NCI-H69 (cell line): ENCODE measurements around the gene GGACT.

Experiments
- DNase-seq: peaks from one replicate; lab custom pipeline; 2025; lab: John Stamatoyannopoulos, UW

The GGACT gene

GRCh38 chr13:100547791-100548201, 40.8 kb downstream of the GGACT start:
- peak; percentile 61 for DNase-seq

- no peak for DNase-seq
Measured at GRCh38 chr13:100546713-100547405, 41.7 kb downstream of the GGACT start.

DNA sequence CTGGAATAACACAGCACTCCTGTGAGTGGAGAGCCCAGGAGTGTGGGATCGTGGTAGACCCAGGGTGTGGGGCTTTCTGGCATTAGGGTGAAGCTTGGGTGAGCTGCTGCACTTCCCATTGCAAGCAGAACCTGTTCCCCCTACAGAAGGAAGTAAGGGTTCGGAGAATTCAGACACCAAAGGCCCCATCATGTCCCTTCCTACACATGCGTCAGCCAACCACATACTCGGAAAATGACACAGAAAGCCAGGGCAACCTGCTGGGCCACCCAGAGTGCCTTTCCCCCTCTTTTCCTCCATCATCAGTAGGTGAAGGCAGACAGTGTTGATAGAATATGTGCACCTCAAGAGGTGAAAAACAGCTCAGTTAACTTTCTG, 42.9 kb downstream of the GGACT start:
- no peak for DNase-seq

GRCh38 chr13:100544866-100545683, 43.5 kb downstream of the GGACT start:
- DNase-seq = no peak

GRCh38 chr13:100543872-100544602, 44.6 kb downstream of the GGACT start:
- DNase-seq = no peak

DNA sequence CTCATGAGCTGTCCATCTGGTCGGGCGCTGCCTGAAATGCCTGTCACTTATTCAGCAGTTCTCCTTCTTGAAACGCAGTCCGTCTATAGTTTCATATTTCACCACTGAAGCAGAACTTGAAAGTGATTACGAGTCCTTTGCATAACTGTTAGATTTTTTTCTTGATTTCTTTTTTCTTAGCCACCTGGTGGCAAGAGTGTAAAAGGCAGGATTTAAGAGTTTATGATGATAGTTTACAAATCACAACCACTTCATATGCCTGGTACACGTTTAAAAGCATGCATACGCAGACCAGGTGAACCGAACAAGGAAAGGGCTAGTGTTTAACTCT, 45.8 kb downstream of the GGACT start:
- peak; percentile 57 for DNase-seq

DNA sequence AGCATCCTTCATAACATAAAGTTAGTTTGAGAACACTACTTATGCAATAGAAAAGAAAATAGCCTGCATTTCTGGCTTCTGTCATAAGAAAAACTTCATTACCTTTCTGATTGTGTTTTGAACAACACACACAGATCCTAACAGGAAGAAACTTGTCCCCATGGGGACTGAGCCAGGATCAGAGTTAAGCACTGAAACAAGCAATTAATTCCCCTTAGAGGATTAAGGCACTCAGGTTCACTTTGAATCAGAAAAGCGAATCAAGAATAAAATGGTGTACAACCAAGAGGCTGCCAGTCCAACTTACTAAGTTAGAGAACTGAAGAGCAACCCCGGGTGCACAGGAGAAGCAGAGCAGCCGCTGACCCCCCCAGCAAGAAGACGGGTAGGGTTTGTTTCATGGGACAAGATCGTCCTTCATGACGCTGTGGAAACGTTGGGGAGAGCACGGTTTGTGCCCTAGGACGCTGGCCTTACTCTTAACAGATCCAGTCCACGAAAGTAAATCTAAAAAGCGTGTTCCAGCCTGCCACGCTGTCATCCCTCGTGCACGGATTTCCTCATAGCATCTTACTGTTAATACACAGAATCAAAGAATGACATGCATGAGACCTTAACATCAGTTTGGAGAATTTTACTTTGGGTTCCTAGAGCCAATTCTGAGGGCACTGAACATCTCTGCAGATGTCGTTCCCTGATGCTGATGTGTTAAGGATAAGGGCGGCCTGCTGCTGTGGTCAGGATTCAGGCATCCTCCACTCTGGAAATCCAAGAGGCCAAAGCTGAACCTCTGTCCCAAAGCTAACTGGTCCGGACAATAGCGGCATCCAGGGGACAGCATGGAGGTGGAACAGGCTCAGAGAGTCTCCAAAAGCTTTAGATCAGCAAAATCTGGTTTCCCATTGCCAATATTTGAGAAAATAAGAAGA, 46.4 kb downstream of the GGACT start:
- DNase-seq = no peak

DNA sequence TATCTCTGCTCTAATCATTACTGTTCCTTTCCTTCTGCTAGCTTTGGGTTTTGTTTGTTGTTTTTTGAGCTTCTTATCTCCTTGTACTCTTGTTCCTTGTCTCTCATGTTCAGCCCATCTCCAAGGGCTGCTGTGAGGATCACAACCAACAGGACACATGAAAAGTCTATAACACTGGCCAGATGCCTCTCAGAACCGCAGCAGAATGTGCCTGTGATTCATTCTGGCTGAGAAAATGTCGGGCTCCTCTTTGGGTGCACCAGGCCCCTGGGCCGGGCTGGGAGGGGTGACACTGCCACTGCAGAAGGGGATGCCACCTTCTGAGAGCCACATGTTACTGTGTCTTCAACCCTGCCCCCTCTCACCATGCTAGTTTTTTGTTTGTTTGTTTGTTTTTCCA, 48.0 kb downstream of the GGACT start:
- no peak for DNase-seq

DNA sequence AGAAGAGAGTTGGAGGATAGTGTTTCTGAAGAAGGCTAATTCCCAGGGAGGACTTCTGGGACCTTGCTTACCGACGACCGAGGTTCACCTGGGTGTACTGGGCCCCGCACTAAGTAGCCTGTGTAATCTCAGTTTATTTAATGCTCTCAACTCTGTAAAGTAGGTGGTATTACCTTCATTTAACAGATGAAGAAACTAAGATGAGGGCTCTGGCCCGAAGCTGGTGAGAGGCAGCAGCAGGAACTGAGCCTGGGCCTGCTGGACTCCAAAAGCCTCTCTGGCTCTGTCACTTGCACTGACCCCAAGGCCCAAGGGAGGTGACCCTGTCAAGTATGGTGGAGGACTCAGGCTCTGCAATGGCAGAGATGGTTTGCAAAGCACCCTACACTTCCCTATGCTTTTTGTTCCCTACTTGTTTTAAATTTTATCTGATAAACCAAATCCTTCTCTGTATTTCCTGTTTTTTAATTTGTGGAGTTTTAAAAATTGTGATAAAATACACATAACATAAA, 50.6 kb downstream of the GGACT start:
- no peak for DNase-seq

DNA sequence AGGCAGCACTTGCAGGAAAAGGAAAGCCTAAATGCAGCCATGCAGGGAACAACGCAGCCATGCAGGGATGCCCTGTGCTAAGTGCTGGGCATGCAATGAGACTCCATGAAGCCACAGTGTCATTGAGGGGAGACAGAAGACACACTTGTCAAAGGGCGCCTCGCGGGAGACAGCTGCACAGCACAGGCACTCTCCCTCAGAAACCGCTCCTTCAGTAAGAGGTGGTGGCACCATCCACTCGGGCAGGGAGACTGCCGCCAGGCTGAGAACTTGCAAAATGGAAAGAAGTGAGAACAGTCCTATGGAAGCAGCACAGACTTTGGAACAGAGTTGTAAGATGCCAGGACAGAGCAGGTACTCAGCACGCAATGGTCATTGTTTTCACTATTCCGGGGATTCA, 51.1 kb downstream of the GGACT start:
- DNase-seq = no peak

DNA sequence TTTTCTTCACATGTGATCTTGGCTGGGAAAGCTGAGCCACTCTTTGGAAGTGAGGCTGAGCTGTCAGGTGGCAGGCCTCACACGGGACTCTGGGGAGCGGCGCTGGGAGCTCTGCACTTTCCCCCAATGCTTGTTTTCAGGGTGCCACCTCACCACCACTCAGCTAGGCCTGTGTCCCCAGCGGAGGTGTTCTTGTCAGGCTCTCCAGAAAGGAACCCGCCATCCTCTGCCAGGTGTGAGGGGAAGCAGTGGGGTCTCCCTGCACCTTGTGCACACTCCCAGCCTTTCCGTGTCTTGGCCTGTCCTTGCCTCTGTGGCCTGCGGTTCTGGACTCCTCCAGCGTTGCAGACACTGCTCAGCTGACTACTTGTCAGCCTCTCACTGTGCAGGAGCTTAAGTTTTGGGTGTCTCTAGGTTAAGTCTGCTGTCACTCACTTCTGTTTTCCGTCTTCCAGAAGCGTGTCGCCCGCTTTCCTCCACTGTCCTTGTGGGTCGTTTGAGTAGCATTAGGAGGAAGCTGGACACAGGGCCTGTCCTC, 51.9 kb downstream of the GGACT start:
- DNase-seq = no peak

GRCh38 chr13:100535426-100536135, 53.0 kb downstream of the GGACT start:
- DNase-seq = no peak

DNA sequence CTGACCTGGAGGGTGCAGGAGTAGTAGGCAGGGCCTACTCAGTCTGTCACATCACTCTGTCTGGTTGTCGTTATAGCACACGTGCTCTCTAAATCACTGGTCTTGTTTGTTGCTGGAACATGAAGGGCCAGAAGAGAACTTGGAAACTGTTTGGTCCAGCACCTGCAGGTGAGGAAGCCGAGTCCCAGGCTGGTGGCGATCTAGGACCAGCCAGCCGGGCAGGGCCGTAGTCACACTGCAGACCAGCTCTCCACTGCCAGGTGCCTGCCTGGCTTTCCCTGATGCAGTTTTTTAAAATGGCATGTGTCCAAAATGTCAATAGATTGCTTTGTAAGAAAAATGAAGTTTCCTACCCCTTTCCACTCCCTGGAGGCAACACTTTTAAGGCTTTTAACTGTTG, 53.7 kb downstream of the GGACT start:
- DNase-seq = no peak

GRCh38 chr13:100534147-100534843, 54.3 kb downstream of the GGACT start:
- no peak for DNase-seq

DNA sequence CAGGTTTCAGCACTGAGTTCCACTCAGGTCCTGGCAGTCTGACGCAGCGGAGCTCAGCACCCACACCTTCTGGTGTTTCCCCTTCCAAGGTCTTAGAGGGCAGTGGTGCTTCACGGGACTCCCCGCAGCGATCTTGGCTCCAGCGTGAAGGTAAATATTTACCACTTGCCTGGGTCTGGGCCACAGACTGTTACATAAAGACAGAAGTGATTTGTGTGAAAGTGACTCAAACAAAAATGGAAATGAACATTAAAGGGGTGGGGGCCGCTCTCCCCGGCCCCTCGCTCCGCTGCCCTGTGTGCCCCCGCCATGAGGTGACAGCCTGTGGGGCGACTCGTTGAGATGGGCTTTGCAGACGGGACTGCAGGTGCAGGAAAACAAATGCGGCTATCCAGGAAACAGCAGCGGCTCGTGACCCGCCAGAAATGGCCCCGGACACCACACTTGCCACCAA, 55.0 kb downstream of the GGACT start:
- DNase-seq = no peak

DNA sequence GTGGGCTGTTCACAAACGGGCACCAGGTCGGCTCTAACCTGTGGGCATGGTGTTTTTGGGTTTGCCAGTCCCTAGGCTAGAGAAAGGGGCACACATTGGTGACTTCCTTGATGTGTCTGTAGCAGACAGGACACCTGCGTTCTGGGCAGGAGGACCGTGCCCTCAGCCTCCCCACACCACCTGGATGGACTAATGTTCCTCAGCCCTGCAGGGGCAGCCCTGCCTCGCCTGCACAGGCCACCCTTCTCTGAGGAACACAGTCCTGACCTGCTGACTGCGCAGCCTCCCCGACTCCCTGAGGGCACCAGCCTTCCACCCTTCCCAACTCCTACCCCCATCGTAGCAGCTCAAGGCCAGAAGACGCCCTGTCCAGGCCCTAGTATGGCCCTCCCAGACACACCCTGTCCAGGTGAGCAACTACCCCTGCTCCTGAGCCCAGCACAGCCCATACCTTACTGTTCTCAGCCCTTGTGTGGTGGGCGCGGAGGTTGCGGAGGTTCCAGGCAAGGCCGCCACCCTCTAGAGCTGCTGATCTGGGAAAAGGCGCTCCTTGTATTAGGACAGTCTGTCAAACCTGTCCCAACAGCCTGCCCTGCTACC, 55.7 kb downstream of the GGACT start:
- DNase-seq = no peak

- no peak for DNase-seq
Measured at GRCh38 chr13:100532090-100532766, 56.4 kb downstream of the GGACT start.

DNA sequence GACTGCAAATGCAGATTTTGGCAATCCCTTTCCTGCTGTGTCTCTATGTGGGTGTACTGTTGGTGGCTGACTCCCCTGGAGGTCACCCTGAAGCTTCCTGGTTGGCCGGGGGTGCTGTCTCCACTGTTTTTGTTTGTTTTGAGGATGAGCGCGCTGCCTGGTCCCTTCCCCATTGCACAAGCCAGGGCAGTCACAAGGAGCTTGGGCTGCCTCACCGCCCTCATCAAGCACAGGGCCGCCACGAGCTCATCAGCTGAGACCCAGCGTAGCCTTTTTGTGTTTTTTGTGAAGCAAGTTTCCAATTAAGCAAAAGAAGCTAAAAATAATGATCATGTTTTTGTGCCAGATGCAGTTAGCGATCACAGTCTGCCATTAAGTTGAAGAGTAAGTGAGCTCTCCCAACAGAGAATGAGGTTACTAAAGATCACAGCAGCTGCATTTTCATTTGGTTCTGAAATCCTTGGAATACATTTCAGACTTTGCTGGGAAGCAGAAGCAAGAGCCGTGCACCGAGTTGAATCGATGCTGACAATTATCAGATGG, 57.8 kb downstream of the GGACT start:
- DNase-seq = no peak
